Liver (tissue), 9 donors: ENCODE measurements around the gene CACNA2D1. TPM values are rescaled to one million over a fixed set of nuclear protein-coding genes. Genes with fewer than 3 reads are reported as not detected.

Experiments used
- DNase-seq: peaks from one replicate; pipeline ENCODE4 v3.0.0-alpha.2; 2017; ENCODE audit warnings: low spot score
- H3K27ac ChIP-seq, 2 donors: one replicate each; pipeline ENCODE4 v1.7.0; 2013; ENCODE audit warnings: inconsistent platforms in 2 of 2, low read length in 2 of 2, control low read depth in 1 of 2, low read depth in 1 of 2, mild to moderate bottlenecking in 1 of 2
- H3K27me3 ChIP-seq, 4 donors: one replicate each; pipeline versions ENCODE4 v1.6.1 to v1.7.0; 2013; ENCODE audit warnings: low read length in 3 of 4, inconsistent platforms in 1 of 4, mild to moderate bottlenecking in 1 of 4, moderate library complexity in 1 of 4; ENCODE audit not compliant: control insufficient read depth in 4 of 4, insufficient read depth in 4 of 4
- H3K36me3 ChIP-seq, 4 donors: one replicate each; pipeline versions ENCODE4 v1.6.1 to v1.7.0; 2013; ENCODE audit warnings: low read length in 3 of 4, mild to moderate bottlenecking in 3 of 4, low read depth in 1 of 4, moderate library complexity in 1 of 4; ENCODE audit not compliant: control insufficient read depth in 4 of 4, insufficient read depth in 3 of 4
- H3K4me1 ChIP-seq, 4 donors: one replicate each; pipeline versions ENCODE4 v1.6.1 to v1.7.0; 2013; ENCODE audit warnings: low read length in 3 of 4, mild to moderate bottlenecking in 3 of 4, moderate library complexity in 1 of 4; ENCODE audit not compliant: control insufficient read depth in 4 of 4, insufficient read depth in 4 of 4
- H3K4me3 ChIP-seq, 3 donors: one replicate each; pipeline versions ENCODE4 v1.6.1 to v1.7.0; 2013; ENCODE audit warnings: low read length in 3 of 3, control low read depth in 1 of 3, low read depth in 1 of 3, mild to moderate bottlenecking in 1 of 3
- H3K9ac ChIP-seq, 2 donors: one replicate each; pipeline ENCODE4 v1.7.0; 2013; ENCODE audit warnings: low read length in 2 of 2, mild to moderate bottlenecking in 2 of 2, moderate library complexity in 2 of 2, control low read depth in 1 of 2, low read depth in 1 of 2
- H3K9me3 ChIP-seq, 4 donors: one replicate each; pipeline versions ENCODE4 v1.6.1 to v1.7.0; 2013; ENCODE audit warnings: low read length in 3 of 4; ENCODE audit not compliant: control insufficient read depth in 4 of 4
- ATF3 ChIP-seq: IDR thresholded peaks from 2 replicates; pipeline ENCODE4 v1.6.1; 2016; ENCODE audit warnings: antibody characterized with exemption
- CTCF ChIP-seq: fragments of 150-350 bp; IDR thresholded peaks from 2 replicates; pipeline ENCODE4 v1.5.1; 2017; ENCODE audit warnings: improper control_type of control experiment, low read depth, low read length; ENCODE audit not compliant: missing input control
- EGR1 ChIP-seq, 2 donors: IDR thresholded peaks; 2 replicates each; pipeline ENCODE4 v1.6.1; 2016 to 2018; ENCODE audit warnings: antibody characterized with exemption in 2 of 2, low read depth in 2 of 2
- FOXA2 ChIP-seq: IDR thresholded peaks from 2 replicates; pipeline ENCODE4 v1.6.1; 2016; ENCODE audit warnings: antibody characterized with exemption
- GABPA ChIP-seq, 2 donors: IDR thresholded peaks in 1 of 2; conservative IDR thresholded peaks in 1 of 2; 2 replicates each; pipeline ENCODE4 v1.6.1; 2016; ENCODE audit warnings: antibody characterized with exemption in 2 of 2, mild to moderate bottlenecking in 1 of 2, moderate library complexity in 1 of 2
- HNF4A ChIP-seq, 2 donors: conservative IDR thresholded peaks; 2 replicates each; pipeline ENCODE4 v1.6.1; 2016; ENCODE audit warnings: antibody characterized with exemption in 2 of 2, mild to moderate bottlenecking in 2 of 2
- HNF4G ChIP-seq: IDR thresholded peaks from 2 replicates; pipeline ENCODE4 v1.6.1; 2016; ENCODE audit warnings: antibody characterized with exemption
- JUND ChIP-seq, 2 donors: IDR thresholded peaks; 2 replicates each; pipeline ENCODE4 v1.6.1; 2016; ENCODE audit warnings: antibody characterized with exemption in 2 of 2
- MAX ChIP-seq: IDR thresholded peaks from 2 replicates; pipeline ENCODE4 v1.6.1; 2016; ENCODE audit warnings: antibody characterized with exemption
- NR2F2 ChIP-seq: IDR thresholded peaks from 2 replicates; pipeline ENCODE4 v1.6.1; 2016; ENCODE audit warnings: antibody characterized with exemption
- RAD21 ChIP-seq, 2 donors: IDR thresholded peaks; 2 replicates each; pipeline ENCODE4 v1.6.1; 2016; ENCODE audit warnings: antibody characterized with exemption in 2 of 2, mild to moderate bottlenecking in 2 of 2
- REST ChIP-seq: IDR thresholded peaks from 2 replicates; pipeline ENCODE4 v1.6.1; 2016; ENCODE audit warnings: antibody characterized with exemption, mild to moderate bottlenecking
- RXRA ChIP-seq, 2 donors: IDR thresholded peaks; 2 replicates each; pipeline ENCODE4 v1.6.1; 2017 to 2018; ENCODE audit warnings: antibody characterized with exemption in 2 of 2, mild to moderate bottlenecking in 1 of 2
- SP1 ChIP-seq: IDR thresholded peaks from 2 replicates; pipeline ENCODE4 v1.6.1; 2018; ENCODE audit warnings: antibody characterized with exemption, mild to moderate bottlenecking
- TAF1 ChIP-seq: conservative IDR thresholded peaks from 2 replicates; pipeline ENCODE4 v1.6.1; 2016; ENCODE audit warnings: antibody characterized with exemption, mild to moderate bottlenecking
- YY1 ChIP-seq: IDR thresholded peaks from 2 replicates; pipeline ENCODE4 v1.6.1; 2016; ENCODE audit warnings: antibody characterized with exemption, mild to moderate bottlenecking
- ZBTB33 ChIP-seq: IDR thresholded peaks from 2 replicates; pipeline ENCODE4 v1.6.1; 2016; ENCODE audit warnings: antibody characterized with exemption
- WGBS: extraction: QIAGEN DNeasy Blood & Tissue Kit; methylation state at CpG from one replicate; pipeline ENCODE4 v1.1.7; 2013; 5-methylcytosine and 5-hydroxymethylcytosine counted together
- polyA plus RNA-seq, 2 donors: library from polyadenylated mRNA; stranded (reverse) in 1 of 2; unstranded in 1 of 2; fragments of 200-250 nt in 1 of 2; fragments of >200 nt in 1 of 2; fragmentation: Nextera tagmentation in 1 of 2; extraction: Ambion mirVana in 1 of 2; gene quantifications; one replicate each; pipeline versions ENCODE4 v1.2.1 to v1.2.3, GENCODE V29; 2013 to 2015
- total RNA-seq, 2 donors: library from RNA; depleted of rRNA; stranded (reverse); fragments of >200 nt; gene quantifications; one replicate each; pipeline ENCODE4 v1.2.3, GENCODE V29; 2014
- donor health status: healthy.
- donor health status: healthy.
- donor health status: healthy.
- donor health status: healthy.
- donor health status: healthy.

The CACNA2D1 gene
- total and polyA plus RNA-seq, 4 donors, result 0.42 to 2.3 (median 0.94) TPM

GRCh38 chr7:82044497-82045080 lies 399.0 kb downstream of the CACNA2D1 start:
- 7% methylated on average over 2 of the region's 2 CpGs for WGBS
- TF ChIP-seq ATF3 (no peak), EGR1 (IDR thresholded peaks at IDR 0.05; ENCODE audit: low read depth in 2 of 2) (no peak), TAF1 (no peak), ZBTB33 (no peak), HNF4G (no peak), NR2F2 (no peak), GABPA (IDR thresholded peaks at IDR 0.05 in 1 of 2, conservative IDR thresholded peaks at IDR 0.05 in 1 of 2) (no peak), CTCF (peak; percentile 68), RAD21 (IDR thresholded peaks at IDR 0.05) (peak; percentile 81 to 82), REST (no peak), FOXA2 (no peak), JUND (IDR thresholded peaks at IDR 0.05) (no peak)
- Histone ChIP-seq H3K9ac (no peak overlapping the region), H3K9me3 (no peaks in the 10 kb centered on the region), H3K4me3 (no peak overlapping the region), H3K27me3 (peaks cover 0 to 4% (median 0%) of the 10 kb centered on the region in 4 donors), H3K36me3 (no peaks in the 10 kb centered on the region), H3K27ac (no peak overlapping the region), H3K4me1 (no peaks in the 10 kb centered on the region)
- DNase-seq, result no peak

- 71% methylated on average over 1 of the region's 1 CpG for WGBS
- Histone ChIP-seq H3K27ac (no peak overlapping the region), H3K4me3 (no peak overlapping the region), H3K27me3 (peaks cover 0 to 5% (median 0%) of the 10 kb centered on the region in 4 donors), H3K9ac (no peak overlapping the region), H3K9me3 (no peaks in the 10 kb centered on the region), H3K36me3 (no peaks in the 10 kb centered on the region), H3K4me1 (no peaks in the 10 kb centered on the region)
- no peak for DNase-seq
- TF ChIP-seq MAX, result no peak
- TF ChIP-seq JUND (IDR thresholded peaks at IDR 0.05), result no peak
- TF ChIP-seq SP1, result no peak
- TF ChIP-seq TAF1, result no peak
- TF ChIP-seq HNF4A (conservative IDR thresholded peaks at IDR 0.05), result no peak
- TF ChIP-seq EGR1 (IDR thresholded peaks at IDR 0.05; ENCODE audit: low read depth in 2 of 2), result no peak
- TF ChIP-seq FOXA2, result no peak
- TF ChIP-seq RXRA (IDR thresholded peaks at IDR 0.05), result no peak
- TF ChIP-seq CTCF, result no peak
- no peak for TF ChIP-seq YY1
- no peak for TF ChIP-seq RAD21 (IDR thresholded peaks at IDR 0.05)
- TF ChIP-seq REST, result no peak
Measured at GRCh38 chr7:82039621-82040020, 404.0 kb downstream of the CACNA2D1 start.
